Activated naive CD4-positive, alpha-beta T cell treated with anti-CD3 and anti-CD28 coated beads for 36 hours (primary cell): ENCODE results near the gene ARFGAP3. TPM values are rescaled to one million over a fixed set of nuclear protein-coding genes. Genes with fewer than 3 reads are reported as not detected.

Experiments used
- CTCF ChIA-PET: fragments of 350-600 bp; sonication (Branson Sonifier 250); formaldehyde crosslinking; loops from one replicate; lab custom pipeline; 2021; ENCODE audit warnings: antibody characterized with exemption; lab: Charles Lee
- DNase-seq: peaks from one replicate; pipeline ENCODE4 v3.0.0-alpha.2; 2020
- H3K27ac Mint-ChIP-seq: one replicate; pipeline ENCODE4 v1.8.0; 2021; ENCODE audit warnings: mild to moderate bottlenecking, mixed read lengths
- H3K27me3 Mint-ChIP-seq: one replicate; pipeline ENCODE4 v1.8.0; 2021; ENCODE audit warnings: low read depth, mixed read lengths
- H3K36me3 Mint-ChIP-seq: one replicate; pipeline ENCODE4 v1.8.0; 2021; ENCODE audit warnings: low read depth, mixed read lengths
- H3K4me1 Mint-ChIP-seq: one replicate; pipeline ENCODE4 v1.8.0; 2021; ENCODE audit warnings: low read depth, mixed read lengths
- H3K4me3 Mint-ChIP-seq: one replicate; pipeline ENCODE4 v1.8.0; 2021; ENCODE audit warnings: mild to moderate bottlenecking, moderate library complexity, mixed read lengths
- H3K9me3 Mint-ChIP-seq: one replicate; pipeline ENCODE4 v1.8.0; 2021; ENCODE audit warnings: mixed read lengths
- intact Hi-C: fragments of 100-400 bp; cut with micrococcal nuclease; formaldehyde crosslinking; loops from one replicate; pipeline ENCODE4 v1.15.1; 2023
- total RNA-seq, 2 experiments: library from RNA; stranded (reverse); gene quantifications; one replicate each; pipeline ENCODE4 v1.2.3, GENCODE V29; 2021

ARFGAP3 gene
- total RNA-seq, 2 experiments from 2014 or later, result 25.6 to 28.6 TPM

GRCh38 chr22:42747701-42748513, 109.2 kb downstream of the ARFGAP3 start:
- H3K27me3 Mint-ChIP-seq, result no peaks in the 10 kb centered on the region
- intact Hi-C loops, result no loop called here

More at GRCh38 chr22:42747701-42748513, 109.2 kb downstream of the ARFGAP3 start:
- Mint-ChIP-seq H3K36me3 (no peaks in the 10 kb centered on the region), H3K27ac (no peak overlapping the region), H3K4me1 (no peaks in the 10 kb centered on the region), H3K4me3 (no peak overlapping the region), H3K9me3 (no peaks in the 10 kb centered on the region)
- CTCF ChIA-PET, result interaction anchor here (1.4 kb wide), 1 partner anchor 312 kb away, joined by 3 read pairs; no protein-coding TSS in a partner anchor
- no peak for DNase-seq

Other genes with a start within 250 kb of the ARFGAP3 start
- gene POLDIP3, start 242.4 kb downstream of the ARFGAP3 start, total RNA-seq, result 10 to 100 TPM; 83.7 to 93.8 TPM
- gene ATP5MGL, start 216.7 kb downstream of the ARFGAP3 start, total RNA-seq, result under 1 TPM in 1 of 2 experiments, not detected in 1; 0.40 TPM
- 10 to 100 TPM; 61.2 to 63.9 TPM for gene CYB5R3, start 207.9 kb downstream of the ARFGAP3 start, total RNA-seq
- gene A4GALT, start 136.4 kb downstream of the ARFGAP3 start, total RNA-seq, result not detected
- gene PACSIN2, start 157.9 kb upstream of the ARFGAP3 start, total RNA-seq, result 10 to 100 TPM; 31.2 to 32.9 TPM
- gene TTLL1, start 232.1 kb upstream of the ARFGAP3 start, total RNA-seq, result 1 to 10 TPM; 7.4 TPM